HG03571 (cell line): Measurements from ENCODE around the gene PLA2G12B.
"Not testable (repeated sequence)": the region's sequence is repeated elsewhere in the genome, so short reads cannot be mapped to it uniquely, and the experiment has no call there.

Experiments
- ATAC-seq: cut with Tn5 transposase; IDR thresholded peaks from one replicate; pipeline ENCODE4 v1.9.1; 2021; ENCODE audit not compliant: unreplicated experiment

Gene PLA2G12B, protein sequence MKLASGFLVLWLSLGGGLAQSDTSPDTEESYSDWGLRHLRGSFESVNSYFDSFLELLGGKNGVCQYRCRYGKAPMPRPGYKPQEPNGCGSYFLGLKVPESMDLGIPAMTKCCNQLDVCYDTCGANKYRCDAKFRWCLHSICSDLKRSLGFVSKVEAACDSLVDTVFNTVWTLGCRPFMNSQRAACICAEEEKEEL

DNA sequence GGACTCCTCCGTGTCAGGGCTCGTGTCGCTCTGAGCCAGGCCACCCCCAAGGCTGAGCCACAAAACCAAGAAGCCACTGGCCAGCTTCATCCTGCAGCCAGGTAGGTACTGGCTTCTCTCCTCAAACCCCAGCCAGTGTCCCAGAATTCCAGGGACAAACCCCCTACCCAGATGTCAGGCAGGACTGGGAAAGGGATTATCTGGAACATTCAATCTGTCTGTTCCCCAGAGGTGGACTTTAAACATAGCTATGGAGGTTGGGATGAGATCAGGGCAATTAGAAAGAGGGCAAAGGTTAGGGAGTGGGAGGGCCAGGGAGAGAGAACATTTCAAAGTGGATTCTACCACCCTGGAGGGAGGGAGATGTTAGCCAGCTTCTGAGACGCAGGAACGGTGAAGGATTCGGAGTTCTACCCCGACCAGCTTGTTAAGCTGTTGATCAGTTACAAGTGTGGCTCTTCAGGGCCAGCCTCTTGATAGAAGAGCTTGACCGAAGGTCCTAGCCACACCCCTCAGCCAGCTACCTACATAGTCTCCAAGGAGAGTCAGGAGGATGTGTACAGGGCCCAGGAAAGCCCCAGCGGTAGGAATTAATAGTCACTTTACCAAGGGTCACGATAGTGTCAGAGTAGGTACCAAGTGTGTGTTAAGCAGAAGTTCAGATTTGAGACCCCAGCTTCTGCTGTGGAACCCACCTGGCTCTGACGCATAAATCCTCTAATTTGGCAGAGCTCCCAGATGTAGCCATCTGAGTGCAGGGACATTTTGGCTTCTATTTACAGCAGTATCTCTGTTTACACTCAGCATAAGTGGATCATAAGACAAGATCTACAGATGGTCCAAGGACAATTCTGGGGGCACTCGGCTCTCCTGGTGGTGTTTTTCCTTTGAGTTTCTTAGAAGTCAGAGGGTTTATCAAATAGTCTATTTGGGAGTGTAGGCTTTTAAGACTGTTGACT, at the start of gene PLA2G12B:
PLA2G12B (minus strand) TSS at position 211 of the 959 bp plus-strand sequence; CDS start at position 90, 121 bp downstream.
- no peak for ATAC-seq

DNA sequence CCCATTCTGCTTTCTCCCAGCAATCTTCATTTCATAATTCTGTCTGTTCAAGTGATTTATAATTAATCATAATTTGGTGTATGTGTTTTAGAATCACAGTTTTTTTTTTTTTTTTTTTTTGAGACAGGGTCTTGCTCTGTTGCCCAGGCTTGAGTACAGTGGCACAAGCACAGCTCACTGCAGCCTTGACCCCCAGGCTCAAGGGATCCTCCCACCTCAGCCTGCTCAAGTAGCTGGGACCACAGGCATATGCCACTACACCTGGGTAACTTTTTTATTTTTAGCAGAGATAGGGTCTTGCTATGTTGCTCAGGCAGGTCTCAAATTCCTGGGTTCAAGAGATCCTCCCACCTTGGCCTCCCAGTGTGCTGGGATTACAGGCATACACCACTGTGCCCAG, 49.2 kb upstream of the PLA2G12B start:
- no peak for ATAC-seq

DNA sequence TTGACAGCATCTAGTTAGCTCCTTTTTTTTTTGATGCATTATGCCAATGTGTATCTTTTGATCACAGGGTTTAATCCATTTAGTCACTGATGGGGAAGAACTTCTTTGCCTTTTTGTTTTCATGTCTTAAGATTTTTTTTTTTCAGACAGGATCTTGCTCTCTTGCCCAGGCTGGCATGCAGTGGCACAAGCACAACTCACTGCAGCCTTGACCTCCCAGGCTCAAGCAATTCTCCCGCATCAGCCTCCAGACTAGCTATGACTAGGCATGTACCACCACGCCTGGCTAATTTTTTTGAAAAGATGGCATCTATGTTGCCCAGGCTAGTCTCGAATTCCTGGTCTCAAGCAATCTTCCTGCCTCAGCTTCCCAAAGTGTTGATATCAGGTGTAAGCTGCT, 46.4 kb upstream of the PLA2G12B start:
- no peak for ATAC-seq

DNA sequence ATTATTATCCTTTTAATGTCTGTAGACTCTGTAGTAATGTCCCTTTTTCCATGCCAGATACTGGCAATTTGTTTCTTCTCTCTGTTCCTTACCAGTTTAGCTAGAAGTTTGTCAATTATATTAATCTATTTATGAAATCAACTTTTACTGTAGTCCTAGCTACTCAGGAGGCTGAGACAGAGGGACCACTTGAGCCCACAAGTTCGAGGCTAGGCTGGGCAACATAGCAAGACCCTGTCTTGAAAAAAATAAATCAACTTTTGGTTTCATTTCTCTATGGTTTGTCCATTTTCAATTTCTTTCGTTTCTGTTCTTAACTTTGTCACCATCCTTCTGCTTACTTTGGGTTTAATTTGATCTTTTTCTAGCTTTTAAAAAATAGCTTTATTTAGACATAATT, 42.5 kb upstream of the PLA2G12B start:
- no peak for ATAC-seq

DNA sequence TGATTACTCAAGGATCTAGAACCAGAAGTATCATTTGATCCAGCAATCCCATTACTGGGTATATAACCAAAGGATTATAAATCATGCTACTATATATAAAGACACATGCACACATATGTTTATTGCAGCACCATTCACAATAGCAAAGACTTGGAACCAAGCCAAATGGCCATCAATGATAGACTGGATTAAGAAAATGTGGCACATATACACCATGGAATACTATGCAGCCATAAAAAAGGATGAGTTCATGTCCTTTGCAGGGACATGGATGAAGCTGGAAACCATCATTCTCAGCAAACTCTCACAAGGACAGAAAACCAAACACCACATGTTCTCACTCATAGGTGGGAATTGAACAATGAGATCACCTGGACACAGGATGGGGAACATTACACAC, 40.9 kb upstream of the PLA2G12B start:
- ATAC-seq = not testable (repeated sequence)

DNA sequence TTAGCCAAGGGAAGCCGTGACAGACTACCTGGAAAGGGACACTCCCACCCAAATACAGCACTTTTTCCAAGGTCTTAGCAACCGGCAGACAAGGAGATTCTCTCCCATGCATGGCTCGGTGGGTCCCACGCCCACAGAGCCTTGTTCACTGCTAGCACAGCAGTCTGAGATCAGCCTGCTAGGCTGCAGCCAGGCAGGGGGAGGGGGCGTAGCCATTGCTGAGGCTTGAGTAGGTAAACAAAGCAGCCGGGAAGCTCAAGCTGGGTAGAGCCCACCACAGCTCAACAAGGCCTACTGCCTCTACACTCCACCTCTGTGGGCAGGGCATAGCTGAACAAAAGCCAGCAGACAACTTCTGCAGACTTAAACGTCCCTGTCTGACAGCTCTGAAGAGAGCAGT, 35.2 kb upstream of the PLA2G12B start:
- not testable (repeated sequence) for ATAC-seq

DNA sequence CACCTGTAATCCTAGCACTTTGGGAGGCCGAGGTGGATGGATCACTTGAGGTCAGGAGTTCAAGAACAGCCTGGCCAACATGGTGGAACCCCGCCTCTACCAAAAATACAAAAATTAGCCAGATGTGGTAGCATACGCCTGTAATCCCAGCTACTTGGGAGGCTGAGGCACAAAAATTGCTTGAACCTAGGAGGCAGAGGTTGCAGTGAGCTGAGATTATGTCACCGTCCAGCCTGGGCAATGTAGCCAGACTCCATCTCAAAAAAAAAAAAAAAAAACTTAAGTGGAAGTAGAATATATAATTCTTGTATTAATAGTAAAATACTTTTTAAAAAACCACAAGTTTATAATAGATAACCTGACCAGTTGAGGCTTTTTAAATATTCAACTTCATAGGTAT, 30.0 kb upstream of the PLA2G12B start:
- not testable (repeated sequence) for ATAC-seq

DNA sequence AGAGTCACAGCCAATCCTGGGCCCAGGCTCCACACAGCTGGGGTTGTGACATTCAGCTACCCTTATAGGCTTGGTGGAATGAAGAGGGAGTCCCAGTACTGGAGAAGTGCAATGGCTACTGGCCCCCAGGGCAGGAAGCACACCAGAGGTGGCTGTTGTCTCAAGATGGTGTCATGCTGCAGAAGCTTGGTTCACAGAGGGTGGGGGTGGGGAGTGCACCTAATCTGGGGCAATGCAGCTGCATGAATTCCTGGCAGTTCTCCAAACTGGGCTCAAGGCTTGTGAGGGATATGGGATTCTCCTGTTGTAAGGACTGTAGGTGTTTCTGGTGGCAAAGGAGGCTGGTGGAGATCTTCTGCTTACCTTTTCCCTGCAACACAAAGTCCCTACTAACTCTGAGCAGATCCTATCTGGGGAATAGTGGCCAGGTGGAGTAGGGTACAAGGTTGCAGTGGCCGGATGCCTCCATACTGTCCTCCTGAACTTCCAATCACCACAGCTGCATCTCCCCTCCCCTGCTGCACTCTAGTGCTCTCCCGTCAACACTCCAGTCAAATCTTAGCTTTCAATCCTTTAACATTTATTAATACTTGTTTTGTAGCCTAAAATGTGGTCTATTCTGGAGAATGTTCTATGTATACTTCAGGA, 27.4 kb upstream of the PLA2G12B start:
- no peak for ATAC-seq

DNA sequence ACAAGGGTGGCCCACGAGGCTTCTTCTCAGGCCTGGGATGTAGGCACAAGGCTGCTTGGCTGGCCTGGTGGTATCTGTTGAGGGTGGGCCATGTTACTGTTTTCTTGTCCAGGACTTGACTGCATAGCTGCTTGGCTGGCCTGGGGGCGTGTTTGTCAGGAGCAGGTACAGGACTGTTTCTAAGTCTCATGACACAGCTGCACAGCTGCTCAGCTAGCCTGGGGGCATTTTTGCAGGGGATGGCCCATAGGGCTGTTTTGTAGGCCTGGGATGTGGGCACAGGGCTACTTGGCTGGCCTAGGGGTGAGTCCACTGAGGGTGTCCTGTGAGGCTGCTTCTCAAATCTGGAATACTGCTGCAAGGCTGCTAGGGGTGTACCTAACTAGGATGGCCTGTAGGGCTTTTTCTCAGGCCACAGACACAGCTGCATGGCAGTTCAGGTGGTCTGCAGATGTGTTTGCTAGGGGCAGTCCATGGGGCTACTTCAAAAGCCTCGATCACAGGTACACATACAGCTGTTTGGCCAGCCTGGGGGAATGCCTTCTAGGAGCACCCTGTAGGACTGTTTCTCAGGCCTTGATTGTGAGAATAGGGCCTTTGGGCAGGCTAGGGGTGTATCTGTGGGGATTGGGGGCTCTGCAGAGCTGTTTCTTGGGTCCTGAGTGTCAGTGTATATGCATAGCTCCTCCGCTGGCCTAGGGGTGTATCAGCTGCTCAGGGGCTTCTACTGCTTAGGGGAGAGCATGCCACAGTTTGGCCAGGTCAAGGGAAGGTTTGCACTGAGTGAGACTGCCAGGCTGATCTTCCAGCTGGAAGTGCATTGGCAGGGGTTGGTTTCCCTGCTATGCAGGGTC, 26.6 kb upstream of the PLA2G12B start:
- no peak for ATAC-seq

DNA sequence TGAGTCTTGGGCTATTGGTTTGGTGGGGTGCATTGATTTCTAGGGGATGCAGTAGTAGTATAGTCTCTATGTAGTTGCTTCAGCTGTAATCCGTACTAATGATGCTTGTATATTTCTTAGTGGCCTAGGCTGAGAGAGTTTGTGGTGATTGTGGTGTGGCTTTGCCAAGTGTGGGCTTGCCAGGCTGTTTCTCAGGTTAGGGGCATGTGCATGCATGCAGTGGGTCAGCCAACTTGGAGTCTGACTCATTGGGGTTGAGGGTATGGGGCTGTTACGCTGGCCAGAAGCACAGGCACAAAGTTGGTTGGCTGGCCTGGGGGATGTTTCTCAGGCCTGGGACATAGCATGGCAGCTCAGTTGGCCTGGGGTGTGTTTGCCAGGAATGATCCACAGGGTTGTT, 25.7 kb upstream of the PLA2G12B start:
- no peak for ATAC-seq

DNA sequence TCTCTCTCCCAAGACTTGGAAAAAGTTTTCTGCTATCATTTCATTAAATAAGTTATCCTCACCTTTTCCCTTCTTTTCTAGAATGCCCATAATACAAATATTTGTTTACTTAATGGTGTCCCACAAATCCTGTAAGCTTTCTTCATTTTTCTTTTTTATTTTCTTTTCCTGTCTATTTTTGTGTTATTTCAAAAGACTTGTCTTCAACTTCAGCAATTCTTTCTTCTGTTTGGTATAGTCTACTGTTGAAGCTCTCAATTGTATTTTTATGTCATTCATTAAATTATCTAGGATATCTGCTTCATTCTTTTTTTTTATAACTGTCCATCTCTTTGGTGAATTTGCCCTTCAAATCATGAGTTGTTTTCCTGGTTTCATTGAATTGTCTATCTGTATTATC, 25.1 kb upstream of the PLA2G12B start:
- ATAC-seq = no peak

DNA sequence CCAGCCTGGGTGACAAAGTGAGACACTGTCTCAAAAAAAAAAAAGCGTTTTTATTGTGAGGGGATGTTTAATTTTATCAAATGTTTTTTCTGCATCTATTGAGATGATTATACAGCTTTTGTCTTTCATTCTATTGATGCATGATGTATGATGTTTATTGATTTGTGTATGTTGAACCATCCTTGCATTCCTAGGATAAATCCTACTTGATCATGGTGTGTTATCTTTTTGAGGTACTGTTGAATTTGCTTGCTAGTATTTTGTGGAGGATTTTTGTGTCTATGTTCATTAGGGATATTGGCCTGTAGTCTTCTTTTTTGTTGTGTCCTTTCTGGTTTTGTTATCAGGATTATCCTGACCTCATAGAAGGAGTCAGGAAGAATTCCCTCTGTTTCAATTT, 22.3 kb upstream of the PLA2G12B start:
- ATAC-seq = no peak

DNA sequence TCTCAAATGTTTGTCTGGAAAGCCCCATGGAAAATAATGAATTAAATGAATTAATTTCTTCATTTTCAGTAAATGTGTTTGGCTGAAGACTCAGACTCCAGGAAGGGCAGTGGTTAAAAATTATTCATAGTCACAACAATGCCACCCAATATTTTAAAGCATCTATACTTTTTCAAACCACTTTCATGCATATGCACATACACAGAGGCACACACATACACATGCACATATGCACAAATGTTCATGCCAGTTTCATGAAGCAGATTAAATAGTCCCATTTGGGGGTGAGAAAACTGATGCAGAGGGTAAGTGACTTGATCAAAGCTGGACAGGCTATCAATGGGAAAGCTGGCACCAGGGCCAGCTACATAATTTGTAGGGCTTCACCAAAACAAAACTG, 1.4 kb upstream of the PLA2G12B start:
- no peak for ATAC-seq

DNA sequence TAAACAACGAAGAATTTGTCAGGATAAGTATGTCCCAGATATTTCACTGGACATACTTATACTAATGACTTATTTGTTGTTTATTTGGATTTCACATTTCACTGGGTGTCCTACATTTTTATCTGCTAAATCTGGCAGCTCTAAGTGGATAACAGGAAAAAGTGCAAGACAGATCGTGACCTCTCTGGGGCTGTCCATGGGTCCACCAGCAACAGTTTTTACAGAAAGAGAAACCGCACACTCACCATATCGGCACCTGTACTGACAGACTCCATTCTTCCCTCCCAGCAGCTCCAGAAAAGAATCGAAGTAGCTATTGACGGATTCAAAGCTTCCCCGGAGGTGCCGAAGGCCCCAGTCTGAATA, 393 bp downstream of the PLA2G12B start:
- no peak for ATAC-seq

DNA sequence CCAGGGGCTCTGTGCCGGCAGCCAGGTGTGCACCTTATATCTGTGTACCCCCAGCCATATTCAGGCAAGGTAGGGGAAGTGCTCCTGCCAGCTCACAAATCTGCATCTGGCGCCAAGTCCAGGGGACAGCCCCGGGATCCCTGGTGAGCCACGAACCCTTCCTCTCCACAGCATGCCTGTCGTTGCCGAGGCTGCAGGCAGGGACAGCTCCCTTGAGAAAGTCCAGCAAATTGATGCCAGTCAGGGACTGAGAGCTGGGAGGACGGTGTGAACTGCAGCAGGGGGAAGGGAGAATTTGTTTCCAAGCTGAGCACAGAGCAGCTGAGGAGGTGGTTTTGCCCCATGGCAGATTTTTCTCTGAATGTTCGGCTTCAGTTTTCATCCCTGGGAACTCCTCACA, 919 bp downstream of the PLA2G12B start:
- ATAC-seq = no peak

DNA sequence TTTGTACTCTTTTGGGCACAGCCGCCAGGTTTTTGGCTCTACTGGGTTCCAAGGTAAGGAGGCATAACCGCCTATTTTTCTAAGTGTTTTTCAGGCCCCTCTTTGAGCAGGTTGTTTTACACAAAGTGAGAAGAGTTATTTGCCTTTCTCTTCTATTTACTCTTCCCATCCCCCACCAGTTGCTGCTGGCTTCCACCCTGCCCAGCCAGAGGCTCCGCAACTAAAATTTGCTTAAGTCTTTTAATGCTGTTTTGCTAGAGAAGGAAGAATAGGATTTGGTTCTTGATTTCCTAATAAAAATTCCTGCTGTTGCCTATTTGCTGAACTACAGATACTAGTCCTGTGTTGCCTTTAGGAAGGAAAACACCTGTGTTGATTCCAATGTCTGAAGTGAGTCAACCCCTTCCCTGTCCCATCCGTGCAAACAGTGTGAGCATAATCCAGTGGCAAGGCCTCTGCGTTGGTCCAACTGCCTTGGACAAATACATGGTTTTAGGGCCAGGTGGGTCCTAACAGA, 1.9 kb downstream of the PLA2G12B start:
- ATAC-seq = no peak

DNA sequence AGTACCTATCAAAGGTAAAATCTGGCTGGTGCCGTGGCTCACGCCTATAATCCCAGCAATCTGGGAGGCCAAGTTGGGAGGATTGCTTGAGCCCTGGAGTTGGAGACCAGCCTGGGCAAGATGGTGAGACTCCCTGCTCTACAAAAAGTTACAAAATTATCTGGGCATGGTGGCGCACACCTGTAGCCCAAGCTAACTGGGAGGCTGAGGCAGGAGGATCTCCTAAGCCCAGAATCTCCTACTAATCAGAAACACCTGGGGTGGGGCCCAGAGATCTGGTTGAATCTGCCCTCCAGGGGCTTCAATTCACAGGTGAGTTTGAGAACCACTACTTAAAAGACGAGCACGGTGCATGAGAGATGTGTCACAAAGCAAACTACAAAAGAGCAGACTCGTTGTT, 2.4 kb downstream of the PLA2G12B start:
- ATAC-seq = no peak

DNA sequence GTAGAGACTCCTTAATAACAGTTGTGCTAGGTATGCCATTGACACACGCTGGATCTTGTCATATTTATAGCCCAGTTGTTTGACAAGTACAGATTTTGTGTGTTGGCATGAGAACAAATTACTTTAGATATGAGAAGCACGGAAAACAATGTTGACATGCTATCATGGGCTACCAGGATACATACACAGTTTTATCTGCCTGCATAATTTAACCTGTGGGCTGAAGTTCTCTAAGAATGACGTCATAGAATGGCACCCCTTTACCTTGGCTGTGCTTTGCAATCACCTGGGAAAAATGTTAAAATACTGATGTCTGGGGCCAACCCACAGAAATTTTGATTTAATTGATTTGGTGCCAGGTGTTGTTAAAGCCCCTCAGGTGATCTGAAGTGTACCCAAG, 2.8 kb downstream of the PLA2G12B start:
- no peak for ATAC-seq

DNA sequence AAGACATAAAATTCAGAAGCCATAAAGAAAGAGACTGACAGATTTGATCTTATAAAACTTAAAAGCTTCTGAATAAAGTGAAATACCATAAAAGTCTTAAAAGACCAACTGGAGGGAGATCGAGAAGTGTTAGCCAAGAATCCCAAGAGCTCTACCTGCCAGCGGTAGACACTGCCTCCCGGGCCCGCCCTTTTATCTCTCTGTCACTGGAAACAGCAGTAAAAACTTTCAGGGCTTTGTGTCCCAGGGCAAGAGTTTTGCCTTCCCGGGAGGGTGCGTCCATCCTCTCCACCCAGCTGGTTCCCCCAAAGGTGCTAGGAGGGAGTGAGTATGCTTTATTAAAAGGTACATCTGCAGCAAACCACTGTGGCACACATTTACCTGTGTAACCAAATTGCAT, 5.8 kb downstream of the PLA2G12B start:
- no peak for ATAC-seq

DNA sequence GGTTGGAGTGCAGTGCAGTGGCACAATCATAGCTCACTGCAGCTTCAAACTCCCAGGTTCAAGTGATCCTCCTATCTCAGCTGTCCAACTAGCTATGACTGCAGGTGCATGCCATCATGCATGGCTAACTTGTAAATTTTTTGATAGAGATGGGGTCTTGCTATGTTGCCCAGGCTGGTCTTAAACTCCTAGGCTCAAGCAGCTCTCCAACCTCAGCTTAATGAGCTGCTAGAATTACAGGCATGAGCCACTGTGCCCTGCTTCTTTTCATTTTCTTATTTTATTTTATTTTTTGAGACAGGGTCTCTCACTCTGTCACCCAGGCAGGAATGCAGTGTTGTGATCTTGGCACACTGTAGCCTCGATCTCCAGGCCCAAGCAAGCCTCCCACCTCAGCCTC, 7.6 kb downstream of the PLA2G12B start:
- ATAC-seq = no peak
